Neuronal stem cell (in vitro differentiated cells): Measurements from ENCODE around the gene NTRK2.

Experiments
- DNase-seq: peaks from one replicate; pipeline ENCODE4 v3.0.0-alpha.2; 2013; ENCODE audit warnings: low spot score
- H2AFZ ChIP-seq: one replicate; pipeline ENCODE4 v1.6.1; 2013; ENCODE audit warnings: mild to moderate bottlenecking, low read length, inconsistent platforms
- H2AK5ac ChIP-seq: 2 replicates; pipeline ENCODE4 v1.6.1; 2013; ENCODE audit warnings: low read depth, mild to moderate bottlenecking, inconsistent platforms, low read length, moderate library complexity, mixed read lengths
- H2BK120ac ChIP-seq: 2 replicates; pipeline ENCODE4 v1.6.1; 2013; ENCODE audit warnings: low read depth, mild to moderate bottlenecking, inconsistent platforms, low read length, moderate library complexity, mixed read lengths
- H2BK12ac ChIP-seq: one replicate; pipeline ENCODE4 v1.6.1; 2013; ENCODE audit warnings: low read length, inconsistent platforms
- H2BK15ac ChIP-seq: 2 replicates; pipeline ENCODE4 v1.6.1; 2013; ENCODE audit warnings: mild to moderate bottlenecking, low read length, inconsistent platforms, mixed read lengths
- H2BK5ac ChIP-seq: one replicate; pipeline ENCODE4 v1.6.1; 2013; ENCODE audit warnings: inconsistent platforms, mild to moderate bottlenecking, low read length, moderate library complexity
- H3K14ac ChIP-seq: one replicate; pipeline ENCODE4 v1.6.1; 2013; ENCODE audit warnings: low read length, inconsistent platforms
- H3K18ac ChIP-seq: 2 replicates; pipeline ENCODE4 v1.6.1; 2013; ENCODE audit warnings: low read length, inconsistent platforms
- H3K23ac ChIP-seq: 2 replicates; pipeline ENCODE4 v1.6.1; 2013; ENCODE audit warnings: low read depth, mild to moderate bottlenecking, mixed read lengths, low read length, inconsistent platforms; ENCODE audit not compliant: poor library complexity
- H3K27ac ChIP-seq: replicated peaks from 3 replicates; pipeline ENCODE4 v1.5.1; 2013; ENCODE audit warnings: low read length, inconsistent platforms
- H3K27me3 ChIP-seq, 3 experiments: 2 replicates each; pipeline ENCODE4 v1.6.1; 2013; ENCODE audit warnings: low read length in 3 of 3, mild to moderate bottlenecking in 2 of 3, inconsistent platforms in 1 of 3, low read depth in 1 of 3, mixed read lengths in 1 of 3, moderate library complexity in 1 of 3; ENCODE audit not compliant: control insufficient read depth in 3 of 3, insufficient read depth in 3 of 3
- H3K36me3 ChIP-seq, 2 donors: replicated peaks in 1 of 2; 2 replicates each; pipeline ENCODE4 v1.6.1; 2013; ENCODE audit warnings: low read length in 2 of 2; ENCODE audit not compliant: control insufficient read depth in 2 of 2, insufficient read depth in 2 of 2
- H3K4ac ChIP-seq: 2 replicates; pipeline ENCODE4 v1.6.1; 2013; ENCODE audit warnings: inconsistent platforms, mild to moderate bottlenecking, low read length, moderate library complexity
- H3K4me1 ChIP-seq, 2 donors: 1 replicate in 1 of 2; 2 replicates in 1 of 2; pipeline ENCODE4 v1.6.1; 2013; ENCODE audit warnings: low read length in 2 of 2, low read depth in 1 of 2; ENCODE audit not compliant: control insufficient read depth in 2 of 2, insufficient read depth in 1 of 2
- H3K4me2 ChIP-seq: one replicate; pipeline ENCODE4 v1.6.1; 2013; ENCODE audit warnings: mild to moderate bottlenecking, low read length, inconsistent platforms; ENCODE audit not compliant: insufficient read depth, poor library complexity, severe bottlenecking
- H3K4me3 ChIP-seq, 2 donors: 2 replicates each; pipeline ENCODE4 v1.5.1; 2013; ENCODE audit warnings: low read length in 2 of 2, mild to moderate bottlenecking in 2 of 2, inconsistent platforms in 1 of 2, moderate library complexity in 1 of 2
- H3K79me1 ChIP-seq: one replicate; pipeline ENCODE4 v1.6.1; 2013; ENCODE audit warnings: low read depth, mild to moderate bottlenecking, inconsistent platforms, low read length, moderate library complexity
- H3K9ac ChIP-seq: one replicate; pipeline ENCODE4 v1.6.1; 2013; ENCODE audit warnings: mild to moderate bottlenecking, low read depth, low read length, inconsistent platforms; ENCODE audit not compliant: poor library complexity
- H3K9me3 ChIP-seq, 2 donors: replicated peaks in 1 of 2; 2 replicates each; pipeline versions ENCODE3 to v1.6.1; 2013; ENCODE audit warnings: low read length in 2 of 2, mild to moderate bottlenecking in 2 of 2, inconsistent platforms in 1 of 2, low read depth in 1 of 2, mixed read lengths in 1 of 2, moderate library complexity in 1 of 2; ENCODE audit not compliant: control insufficient read depth in 2 of 2, insufficient read depth in 1 of 2
- H4K8ac ChIP-seq: one replicate; pipeline ENCODE4 v1.6.1; 2013; ENCODE audit warnings: low read depth, mild to moderate bottlenecking, inconsistent platforms, low read length, moderate library complexity
- H4K91ac ChIP-seq: one replicate; pipeline ENCODE4 v1.6.1; 2013; ENCODE audit warnings: low read length, low read depth, mild to moderate bottlenecking, inconsistent platforms; ENCODE audit not compliant: poor library complexity
- WGBS, 2 donors: extraction: QIAGEN DNeasy Blood & Tissue Kit; methylation state at CpG; one replicate each; pipeline ENCODE4 v1.1.7; 2013; ENCODE audit warnings: missing lambda C conversion rate in 2 of 2, mixed read lengths in 1 of 2; ENCODE audit not compliant: insufficient read length in 2 of 2, insufficient replicate concordance in 1 of 2; ENCODE audit errors: extremely low coverage in 2 of 2; 5-methylcytosine and 5-hydroxymethylcytosine counted together

Gene NTRK2

DNA sequence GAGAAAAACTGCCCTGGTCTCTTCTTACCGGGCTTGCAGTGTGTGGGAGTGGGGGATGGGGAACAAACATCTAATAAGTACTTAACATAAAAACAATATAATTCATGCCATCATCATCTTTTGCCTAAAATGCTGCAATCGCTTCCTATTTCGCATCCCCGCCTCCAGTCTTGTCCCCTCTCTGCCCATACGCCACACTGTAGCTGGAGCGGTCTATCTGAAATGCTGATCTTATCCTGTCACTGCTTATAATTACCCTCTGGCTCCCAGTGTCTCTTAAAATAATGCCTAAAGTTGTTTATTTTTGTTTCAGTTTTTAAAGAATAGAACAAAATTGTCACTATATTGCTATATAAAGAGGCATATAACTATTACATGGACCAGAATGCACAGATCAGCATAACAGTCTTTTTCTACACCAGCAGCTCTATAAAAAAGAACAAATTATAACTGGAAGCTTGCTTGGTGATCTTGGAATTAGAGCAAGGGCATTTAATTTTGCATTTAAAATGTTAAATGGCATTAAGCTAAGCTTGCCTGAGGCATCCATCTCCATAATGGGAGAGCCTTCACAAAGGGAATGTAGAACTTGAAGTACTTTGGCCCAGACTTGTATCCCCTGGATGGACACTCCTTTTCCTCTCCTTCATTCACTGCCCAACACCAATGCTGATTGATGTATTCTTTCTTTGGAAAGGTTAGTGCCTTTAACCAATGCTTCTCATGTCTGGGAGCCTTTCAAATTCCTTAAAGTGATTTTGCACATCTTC lies 12.2 kb downstream of the NTRK2 start:
- Histone ChIP-seq H3K14ac (no peak overlapping the region), H3K4me2 (no peak overlapping the region), H4K8ac (no peak overlapping the region), H3K4ac (no peak overlapping the region), H2AFZ (no peak overlapping the region), H3K18ac (no peak overlapping the region), H3K23ac (no peak overlapping the region), H2AK5ac (no peak overlapping the region), H2BK12ac (no peak overlapping the region), H3K27ac (no peak overlapping the region), H2BK15ac (no peak overlapping the region), H2BK120ac (no peak overlapping the region), H3K4me1 (no peaks in the 10 kb centered on the region), H3K36me3 (no peaks in the 10 kb centered on the region), H3K9ac (no peak overlapping the region), H3K79me1 (no peaks in the 10 kb centered on the region), H3K9me3 (no peaks in the 10 kb centered on the region), H3K27me3 (peaks cover 0 to 3% (median 0%) of the 10 kb centered on the region in 3 experiments), H4K91ac (no peak overlapping the region), H2BK5ac (no peak overlapping the region), H3K4me3 (no peak overlapping the region)
- no CpG with 5 or more reads among the region's 6 CpGs for WGBS, 2 donors
- no peak for DNase-seq

DNA sequence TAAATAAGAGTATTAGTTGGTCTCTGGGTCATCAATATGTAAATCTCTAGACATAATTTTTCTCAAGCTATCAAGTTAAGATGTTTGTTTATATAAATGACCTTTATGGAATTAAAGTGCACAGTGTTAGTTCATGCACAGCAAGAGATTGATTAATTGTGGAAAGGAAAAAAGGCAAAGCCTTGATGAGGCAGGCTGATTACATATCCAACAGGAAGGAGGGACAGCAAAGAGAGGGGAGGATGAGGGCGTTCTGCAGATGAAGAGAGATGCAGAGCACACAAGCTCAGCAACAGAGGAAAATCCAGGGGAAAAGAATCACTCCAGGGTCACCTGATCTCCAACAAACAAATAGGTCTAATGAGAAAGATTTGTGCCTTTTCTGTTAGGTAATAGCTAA lies 16.5 kb downstream of the NTRK2 start:
- Histone ChIP-seq H2BK5ac (no peak overlapping the region), H3K36me3 (no peaks in the 10 kb centered on the region), H2BK120ac (no peak overlapping the region), H3K27me3 (peaks cover 0 to 3% (median 0%) of the 10 kb centered on the region in 3 experiments), H2AFZ (no peak overlapping the region), H3K23ac (no peak overlapping the region), H3K4me3 (no peak overlapping the region), H3K4ac (no peak overlapping the region), H3K18ac (no peak overlapping the region), H4K8ac (no peak overlapping the region), H3K4me1 (no peaks in the 10 kb centered on the region), H3K4me2 (no peak overlapping the region), H3K14ac (no peak overlapping the region), H2BK12ac (no peak overlapping the region), H3K27ac (no peak overlapping the region), H3K9ac (no peak overlapping the region), H3K79me1 (no peaks in the 10 kb centered on the region), H3K9me3 (no peaks in the 10 kb centered on the region), H2AK5ac (no peak overlapping the region), H2BK15ac (no peak overlapping the region), H4K91ac (no peak overlapping the region)
- no peak for DNase-seq
- WGBS, 2 donors: no CpG with 5 or more reads among the region's 1 CpG

DNA sequence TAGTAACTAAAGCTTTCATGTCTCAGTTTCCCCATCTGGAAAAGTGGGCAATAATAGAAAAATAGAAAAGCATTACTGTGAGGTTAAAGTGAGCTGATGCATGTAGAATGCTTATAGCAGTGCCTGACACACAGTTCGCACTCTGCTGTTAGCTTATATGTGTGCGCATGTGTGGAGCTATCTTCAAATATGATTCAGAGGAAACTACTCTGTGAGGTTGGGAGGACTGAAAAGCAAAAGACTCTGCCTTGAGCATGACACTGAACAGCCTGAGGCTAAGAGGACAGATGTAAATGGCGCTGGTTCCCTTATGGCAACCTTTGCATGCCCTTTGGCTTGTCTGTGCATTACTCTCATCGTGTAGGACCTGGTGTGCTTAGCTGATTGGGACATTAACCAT lies 19.4 kb downstream of the NTRK2 start:
- no peak overlapping the region for H2BK120ac ChIP-seq
- H3K18ac ChIP-seq: no peak overlapping the region
- H2AK5ac ChIP-seq: no peak overlapping the region
- no peak overlapping the region for H3K14ac ChIP-seq
- no peak overlapping the region for H3K23ac ChIP-seq
- WGBS, 2 donors: no CpG with 5 or more reads among the region's 4 CpGs
- H3K9ac ChIP-seq: no peak overlapping the region
- no peak for DNase-seq
- H2BK12ac ChIP-seq: no peak overlapping the region
- no peak overlapping the region for H2BK15ac ChIP-seq
- H2AFZ ChIP-seq: no peak overlapping the region
- H4K91ac ChIP-seq: no peak overlapping the region
- H3K9me3 ChIP-seq: no peaks in the 10 kb centered on the region
- H4K8ac ChIP-seq: no peak overlapping the region
- peaks cover 0 to 3% (median 0%) of the 10 kb centered on the region in 3 experiments for H3K27me3 ChIP-seq
- H3K4ac ChIP-seq: no peak overlapping the region
- H3K4me2 ChIP-seq: no peak overlapping the region
- H3K79me1 ChIP-seq: no peaks in the 10 kb centered on the region
- H3K36me3 ChIP-seq: no peaks in the 10 kb centered on the region
- H3K4me1 ChIP-seq: peaks cover 0 to 1% of the 10 kb centered on the region in 2 donors
- no peak overlapping the region for H3K27ac ChIP-seq
- H2BK5ac ChIP-seq: no peak overlapping the region
- no peak overlapping the region for H3K4me3 ChIP-seq

- H2BK15ac ChIP-seq: no peak overlapping the region
- H4K91ac ChIP-seq: no peak overlapping the region
- H3K14ac ChIP-seq: peak overlapping the region; percentile 27
- H3K23ac ChIP-seq: no peak overlapping the region
- no CpG with 5 or more reads among the region's 5 CpGs for WGBS, 2 donors
- no peak overlapping the region for H2AK5ac ChIP-seq
- H2BK120ac ChIP-seq: no peak overlapping the region
- DNase-seq: no peak
- no peak overlapping the region for H2BK5ac ChIP-seq
- no peak overlapping the region for H3K27ac ChIP-seq
- H3K27me3 ChIP-seq: no peaks in the 10 kb centered on the region
- no peaks in the 10 kb centered on the region for H3K79me1 ChIP-seq
- H3K4me3 ChIP-seq: no peak overlapping the region
- H3K4me2 ChIP-seq: no peak overlapping the region
- no peak overlapping the region for H3K9ac ChIP-seq
- H4K8ac ChIP-seq: no peak overlapping the region
- no peaks in the 10 kb centered on the region for H3K36me3 ChIP-seq
- H3K4me1 ChIP-seq: peaks cover 0 to 1% of the 10 kb centered on the region in 2 donors
- peak overlapping the region; percentile 67 for H3K18ac ChIP-seq
- H2AFZ ChIP-seq: peak overlapping the region; percentile 21
- no peaks in the 10 kb centered on the region for H3K9me3 ChIP-seq
- no peak overlapping the region for H3K4ac ChIP-seq
- H2BK12ac ChIP-seq: no peak overlapping the region
These were observed 22.1 kb downstream of the NTRK2 start for GRCh38 chr9:84691634-84692033.
